Retina (tissue), 1 donor: ENCODE results near the gene GLTP.
"Not testable (repeated sequence)": the region's sequence is repeated elsewhere in the genome, so short reads cannot be mapped to it uniquely, and the experiment has no call there.

Source experiments
- DNase-seq: peaks from one replicate; pipeline ENCODE4 v3.0.0-alpha.2; 2016

The GLTP gene

DNA sequence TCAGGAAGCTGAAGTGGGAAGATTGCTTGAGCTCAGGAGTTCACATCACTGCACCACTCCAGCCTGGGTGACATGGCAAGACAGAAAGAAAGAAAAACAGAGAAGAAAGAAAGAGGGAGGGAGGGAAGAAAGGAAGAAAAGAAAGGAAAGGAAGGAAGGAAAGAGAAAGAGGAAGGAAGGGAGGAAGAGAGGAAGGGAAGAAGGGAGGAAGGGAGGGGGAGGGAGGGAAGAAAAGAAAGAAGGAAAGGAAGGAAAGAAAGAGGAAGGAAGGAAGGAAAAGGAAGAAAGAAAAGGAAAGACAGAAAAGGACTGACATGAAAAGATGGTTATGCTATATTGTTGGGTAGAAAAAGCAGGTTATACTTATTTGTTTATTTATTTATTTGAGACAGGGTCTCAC lies 3.9 kb downstream of the GLTP start:
- no peak for DNase-seq

DNA sequence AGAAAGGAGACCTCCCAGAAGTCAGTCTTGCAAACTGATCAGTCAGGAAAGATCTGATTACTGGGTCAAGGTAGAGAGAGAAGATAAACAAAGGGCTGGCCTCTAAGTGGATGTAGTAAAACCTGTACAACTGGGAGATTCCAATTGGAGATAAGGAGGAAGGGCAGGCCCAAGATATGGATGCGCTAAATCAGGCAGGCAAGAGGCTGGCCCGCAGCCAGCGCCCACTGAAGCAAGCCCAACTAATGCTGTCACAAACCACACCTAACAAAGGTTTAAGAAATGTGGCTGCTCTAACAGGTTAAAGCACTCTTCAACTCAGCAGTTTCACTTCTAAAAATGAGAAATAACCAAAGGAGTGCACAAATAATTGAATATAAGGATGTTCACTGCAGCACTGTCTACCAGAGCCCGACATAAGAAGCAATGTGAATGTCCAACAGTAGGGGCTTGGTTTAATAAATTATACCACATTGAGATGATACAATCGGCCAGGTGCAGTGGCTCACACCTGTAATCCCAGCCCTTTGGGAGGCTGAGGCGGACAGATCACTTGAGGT lies 4.7 kb downstream of the GLTP start:
- no peak for DNase-seq

DNA sequence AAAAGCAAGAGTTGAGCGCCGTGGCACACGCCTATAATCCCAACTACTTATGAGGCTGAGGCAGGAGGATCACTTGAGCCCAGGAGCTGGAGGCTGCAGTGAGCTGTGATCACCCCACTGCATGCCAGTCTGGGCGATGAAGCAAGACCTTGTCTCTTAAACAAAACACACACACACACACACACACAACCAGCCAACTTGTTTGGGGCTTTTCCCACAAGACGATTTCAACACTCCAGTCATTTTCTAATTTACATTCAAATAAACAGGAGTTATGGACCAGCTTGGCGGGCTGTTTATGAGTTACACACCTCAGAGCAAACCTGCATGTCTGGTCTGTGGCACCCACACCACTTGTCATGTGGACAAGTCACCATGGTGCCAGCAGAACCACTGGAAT lies 6.7 kb downstream of the GLTP start:
- no peak for DNase-seq

DNA sequence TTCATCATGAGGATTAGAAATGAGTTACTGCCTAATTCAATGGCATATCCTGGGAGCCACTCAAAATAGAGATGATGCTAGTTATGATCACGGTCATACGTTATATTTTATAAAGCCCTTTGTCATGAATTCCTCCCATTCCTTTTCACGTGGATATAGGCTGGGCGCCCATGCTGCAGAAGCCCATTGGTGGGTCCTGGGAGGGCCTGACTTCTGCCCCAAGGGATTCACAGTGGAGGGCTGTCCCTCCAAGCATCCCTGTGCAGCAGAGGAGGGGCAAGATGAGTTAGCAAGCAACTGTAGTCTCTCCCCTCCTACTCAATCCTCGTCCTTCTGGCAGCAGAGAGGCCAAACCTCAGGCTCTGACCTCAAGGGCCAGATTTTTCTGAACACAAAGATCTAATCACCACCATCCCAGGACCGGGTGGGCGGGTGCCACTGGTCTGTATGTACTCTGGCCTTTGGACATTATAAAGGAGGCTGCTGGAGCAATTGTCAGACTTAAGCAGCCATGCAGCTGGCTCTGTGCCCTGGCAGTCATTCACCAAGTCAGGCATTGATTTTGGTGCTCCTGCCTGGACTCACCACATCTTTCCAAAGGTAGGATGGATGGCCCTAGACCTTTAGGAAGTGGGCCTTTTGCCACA lies 8.6 kb downstream of the GLTP start:
- no peak for DNase-seq

DNA sequence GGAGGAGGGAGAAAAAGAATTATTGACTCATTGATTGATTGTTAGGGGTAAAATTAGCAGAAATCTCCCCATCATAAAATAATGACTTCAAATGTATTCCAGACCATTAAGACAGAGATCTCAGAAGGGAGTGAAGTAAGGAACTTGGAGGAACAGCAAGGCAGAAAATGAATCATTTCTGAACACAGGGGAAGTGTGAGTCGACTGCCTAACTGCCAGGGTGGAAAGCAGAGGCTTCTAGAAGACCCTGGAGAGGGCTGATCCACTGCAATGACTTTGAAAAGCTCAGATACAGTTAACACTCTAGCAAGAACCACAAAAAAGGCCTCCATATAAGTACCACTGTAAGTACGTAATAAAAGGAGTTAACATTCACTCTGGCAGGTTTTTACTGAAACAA lies 9.7 kb downstream of the GLTP start:
- no peak for DNase-seq

DNA sequence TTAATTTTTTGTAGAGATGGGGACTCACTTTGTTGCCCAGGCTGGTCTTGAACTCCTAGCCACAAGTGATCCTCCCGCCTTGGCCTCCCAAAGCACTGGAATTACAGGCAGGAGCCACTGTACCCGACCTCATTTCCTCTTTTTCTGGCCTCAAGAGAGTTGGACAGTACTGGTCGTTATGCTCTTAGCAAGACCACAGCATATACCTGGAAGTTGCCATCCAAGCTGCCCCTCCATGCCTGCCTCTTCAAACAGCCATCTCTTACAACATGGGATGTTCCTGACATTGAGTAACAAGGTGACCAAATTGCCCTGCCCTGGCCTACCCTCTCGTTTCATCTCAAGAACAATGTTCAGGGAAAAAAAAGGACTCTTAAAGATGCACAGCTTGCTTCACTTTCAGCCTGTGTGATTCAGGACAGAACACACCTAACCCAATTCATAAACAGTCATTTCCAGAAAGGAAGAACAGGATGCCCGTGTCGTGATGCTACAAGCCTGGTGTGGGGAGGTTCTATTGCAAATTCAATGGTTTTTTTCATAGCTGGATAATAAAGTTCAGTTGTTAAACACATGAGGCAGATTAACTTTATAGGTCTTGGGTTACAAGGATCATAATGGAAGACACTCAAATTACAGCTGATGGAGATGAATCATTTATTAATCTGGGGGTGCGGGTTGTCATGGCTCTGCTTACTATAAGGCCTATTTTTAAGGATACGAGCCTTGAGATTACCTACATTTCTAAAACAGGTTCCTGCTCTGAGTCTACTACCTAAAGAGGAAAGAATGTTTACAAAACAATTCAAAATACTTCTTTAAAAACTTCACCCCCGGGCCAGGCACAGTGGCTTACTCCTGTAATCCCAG lies 11.9 kb downstream of the GLTP start:
- no peak for DNase-seq

DNA sequence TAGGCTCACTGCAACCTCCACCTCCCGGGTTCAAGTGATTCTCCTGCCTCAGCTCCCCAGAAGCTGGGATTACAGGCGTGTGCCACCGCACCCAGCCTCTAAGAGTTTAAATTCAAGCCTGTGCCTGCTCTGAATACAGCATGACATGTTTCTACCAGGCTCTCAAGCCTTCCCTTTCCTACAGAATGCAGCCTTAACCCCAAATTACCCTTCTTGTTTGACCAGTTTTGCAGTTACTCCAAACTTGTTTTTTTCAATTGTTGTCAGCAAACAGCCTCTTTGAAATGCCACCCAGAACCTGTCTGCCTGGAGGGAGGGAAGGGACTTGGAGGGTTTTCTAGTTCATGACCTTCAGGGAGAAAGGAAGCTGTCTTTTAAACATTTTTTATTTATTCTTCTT lies 15.4 kb downstream of the GLTP start:
- DNase-seq, result no peak

DNA sequence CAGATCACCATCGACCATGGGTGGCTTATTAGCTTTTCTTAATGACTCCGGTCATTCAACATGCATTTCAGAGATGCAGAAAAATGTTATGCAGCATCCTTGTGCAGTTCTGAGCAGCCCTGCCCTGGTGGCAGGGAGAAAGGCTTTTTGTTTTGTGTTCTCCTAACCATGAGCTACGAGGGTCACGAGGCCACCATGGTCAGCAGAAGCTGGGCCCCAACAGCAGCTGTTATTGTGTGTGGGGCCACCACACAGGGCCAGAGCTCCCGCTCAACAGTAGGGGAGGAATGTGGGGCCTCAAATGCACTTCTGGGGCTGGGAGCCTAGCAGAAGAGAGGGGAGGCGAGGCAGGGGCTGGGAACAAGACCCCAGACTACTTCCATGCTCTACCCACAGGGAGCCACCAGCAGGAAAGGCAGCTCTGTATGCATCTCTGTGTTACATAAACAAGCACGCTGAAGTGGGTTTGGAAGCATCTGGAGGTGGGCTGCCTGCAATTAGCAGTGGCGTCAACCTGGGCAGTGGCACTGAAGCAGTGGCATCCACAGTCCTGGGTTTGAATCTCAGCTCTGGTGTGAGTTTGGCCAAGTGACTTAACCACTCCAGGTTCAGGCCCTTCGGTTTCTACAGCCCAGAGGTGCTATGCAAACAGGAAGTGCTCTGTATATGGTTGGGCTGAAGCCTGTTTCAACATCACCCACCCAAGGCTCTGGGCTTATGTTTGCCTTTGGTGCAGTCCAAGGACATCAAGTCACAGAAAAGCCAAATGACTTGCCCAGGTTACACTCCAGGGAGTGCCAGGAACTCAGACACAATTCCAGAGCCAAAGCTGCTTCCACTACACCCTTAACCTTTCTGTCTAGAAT lies 16.3 kb downstream of the GLTP start:
- DNase-seq, result peak; percentile 57

DNA sequence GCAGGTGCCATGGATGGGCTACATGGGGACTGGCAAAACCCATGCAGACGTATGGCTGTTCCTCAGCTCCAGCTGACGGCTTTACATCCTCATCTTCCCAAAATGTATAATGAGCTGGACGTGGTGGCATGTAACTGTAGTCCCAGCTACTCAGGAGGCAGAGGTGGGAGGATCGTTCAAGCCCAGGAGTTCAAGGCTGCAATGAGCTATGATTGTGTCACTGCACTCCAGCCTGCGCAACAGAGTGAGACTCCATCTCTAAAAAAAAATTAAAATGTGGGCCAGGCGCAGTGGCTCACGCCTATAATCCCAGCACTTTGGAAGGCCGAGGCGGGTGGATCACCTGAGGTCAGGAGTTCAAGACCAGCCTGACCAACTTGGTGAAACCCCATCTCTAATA lies 17.9 kb downstream of the GLTP start:
- DNase-seq, result not testable (repeated sequence)

DNA sequence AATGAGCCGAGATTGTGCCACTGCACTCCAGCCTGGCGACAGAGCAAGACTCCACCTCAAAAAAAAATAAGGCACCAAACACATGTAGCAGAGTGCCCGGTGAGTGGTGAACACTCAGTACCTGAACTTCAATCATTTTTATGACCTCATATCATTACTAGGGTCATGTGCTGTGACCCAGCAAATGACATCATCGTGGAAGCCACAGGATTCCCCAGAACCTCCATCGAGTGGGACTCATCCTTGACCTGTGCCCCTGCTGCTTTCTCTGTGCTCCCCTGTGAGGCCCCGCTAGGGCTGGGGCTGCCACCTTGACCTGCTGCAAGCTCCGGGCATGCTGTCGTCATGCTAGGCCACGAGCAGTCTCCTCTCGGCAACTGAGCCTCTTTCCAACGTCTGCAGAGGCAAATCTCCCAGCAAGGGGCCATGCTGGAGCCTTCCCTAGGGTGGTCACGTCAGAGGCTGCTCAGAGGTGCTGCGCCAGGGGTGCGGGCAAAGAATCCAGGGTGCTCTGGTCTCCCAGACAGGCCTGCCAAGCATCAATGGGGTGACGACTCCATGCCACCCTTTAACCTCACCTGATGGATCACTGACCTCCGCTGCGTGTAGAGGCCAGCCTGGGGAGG lies 18.5 kb downstream of the GLTP start:
- no peak for DNase-seq

DNA sequence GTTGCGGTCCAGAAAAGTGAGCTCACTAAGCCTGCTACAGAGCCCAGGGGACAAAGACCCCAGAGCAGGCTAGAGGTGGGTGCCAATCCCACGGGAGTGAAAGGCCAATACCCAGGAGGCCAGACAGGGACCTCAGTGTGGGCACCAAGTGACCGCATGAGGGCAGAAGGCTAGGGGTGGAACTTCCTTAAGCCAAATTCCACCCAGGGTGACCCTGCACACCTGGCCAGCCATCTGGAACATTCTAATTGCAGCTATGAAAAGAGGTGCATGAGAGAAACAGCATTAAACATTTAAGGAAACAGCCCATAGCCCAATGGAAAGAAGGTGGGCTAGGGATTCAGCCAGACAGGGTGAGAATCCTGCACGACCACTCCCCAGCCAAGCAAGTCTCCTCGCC lies 19.4 kb downstream of the GLTP start:
- DNase-seq, result no peak

DNA sequence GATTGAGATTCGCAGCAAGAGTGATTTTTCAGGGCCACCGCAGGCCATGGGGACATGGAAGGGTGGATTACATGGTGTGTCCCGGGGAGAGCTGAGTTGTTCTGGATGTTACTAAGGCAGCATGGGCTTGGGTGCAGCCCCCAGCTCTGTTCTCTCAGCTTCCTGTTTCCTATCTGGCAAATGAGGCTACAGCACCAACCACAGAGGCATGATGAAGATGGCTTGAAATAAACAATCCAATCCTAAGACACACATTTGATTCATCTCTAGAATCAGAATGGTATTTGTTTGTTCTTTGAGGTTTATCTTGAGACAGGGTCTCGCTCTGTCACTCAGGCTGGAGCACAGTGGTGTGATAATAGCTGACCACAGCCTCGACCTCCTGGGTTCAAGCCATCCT lies 21.6 kb downstream of the GLTP start:
- no peak for DNase-seq

DNA sequence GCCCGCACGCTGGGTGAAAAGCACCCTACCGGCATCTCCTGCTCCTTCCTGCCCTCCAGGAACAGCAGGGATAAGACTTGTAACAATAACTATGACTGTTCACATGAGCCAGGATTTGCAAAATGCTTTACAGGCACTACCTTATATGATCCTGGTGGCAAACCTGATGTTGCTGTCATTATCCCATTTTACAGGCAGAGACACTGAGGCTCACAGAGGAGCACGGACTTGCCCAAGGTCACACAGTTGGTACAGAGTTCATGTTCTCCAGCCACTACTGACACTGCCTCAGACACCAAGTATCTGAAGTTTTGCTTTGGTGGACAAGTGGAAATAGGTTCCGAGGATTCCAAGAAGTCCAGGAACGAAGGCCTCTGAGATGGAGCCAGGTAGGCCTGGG lies 22.6 kb downstream of the GLTP start:
- no peak for DNase-seq

DNA sequence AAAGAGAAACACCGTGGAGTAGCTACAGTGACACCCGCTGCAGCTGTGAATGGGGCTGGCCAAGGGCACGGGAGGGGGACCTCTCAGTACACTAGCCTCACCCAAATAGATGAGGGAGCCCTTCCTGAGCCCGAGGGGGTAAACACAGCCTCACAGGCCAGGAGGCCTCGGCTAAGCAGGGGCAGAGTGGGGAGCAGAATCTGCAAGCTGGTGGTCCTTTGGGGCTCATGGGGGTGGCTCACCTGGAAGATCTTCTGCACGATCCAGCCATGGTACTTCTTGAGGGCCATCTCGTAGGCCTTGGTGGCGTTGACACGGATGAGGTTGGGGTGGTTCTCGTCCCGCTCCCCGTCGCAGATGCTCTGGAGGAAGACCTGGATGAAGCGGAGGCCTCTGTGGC lies 25.0 kb downstream of the GLTP start:
- DNase-seq, result no peak

DNA sequence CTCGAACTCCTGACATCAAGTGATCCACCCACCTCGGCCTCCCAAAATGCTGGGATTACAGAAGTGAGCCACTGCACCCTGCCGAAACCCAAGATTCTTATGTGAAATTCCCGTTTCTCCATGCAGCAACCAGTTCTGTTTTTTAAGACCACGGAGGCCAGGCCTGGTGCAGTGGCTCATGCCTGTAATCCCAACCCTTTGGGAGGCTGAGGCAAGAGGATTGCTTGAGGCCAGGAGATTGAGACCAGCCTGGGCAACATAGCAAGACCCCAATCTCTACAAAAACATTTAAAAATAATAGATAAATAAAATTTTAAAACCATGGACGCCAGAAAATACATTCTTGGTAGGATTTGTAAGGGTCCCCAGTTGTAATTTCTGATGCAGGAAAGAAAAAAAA lies 29.8 kb downstream of the GLTP start:
- DNase-seq, result not testable (repeated sequence)

DNA sequence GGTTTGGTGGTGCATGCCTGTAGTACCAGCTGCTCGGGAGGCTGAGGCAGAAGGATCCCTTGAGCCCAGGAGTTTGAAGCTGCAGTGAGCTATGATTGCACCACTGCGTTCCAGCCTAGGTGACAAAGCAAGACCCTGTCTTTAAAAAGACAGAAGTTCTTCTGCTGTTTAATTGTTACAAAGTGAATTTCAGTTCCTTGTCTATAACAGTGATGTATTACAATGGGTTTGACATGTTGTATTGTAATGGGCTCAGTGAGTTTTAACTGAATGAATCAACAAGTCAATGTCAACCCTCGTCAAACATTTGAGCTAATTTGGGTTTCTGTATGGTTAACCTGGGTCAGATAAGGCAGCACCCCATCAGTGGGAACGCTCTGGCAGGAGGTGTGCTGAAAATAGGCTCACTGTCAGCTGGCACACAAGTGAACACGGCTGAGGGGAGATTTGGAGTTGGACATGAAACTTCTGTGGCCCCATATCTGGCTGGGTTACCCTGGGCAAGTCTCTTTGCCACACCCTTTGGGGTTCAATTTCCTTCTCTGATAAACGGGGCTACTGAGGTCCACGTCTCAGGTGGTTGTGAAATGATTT lies 33.1 kb downstream of the GLTP start:
- DNase-seq, result no peak

DNA sequence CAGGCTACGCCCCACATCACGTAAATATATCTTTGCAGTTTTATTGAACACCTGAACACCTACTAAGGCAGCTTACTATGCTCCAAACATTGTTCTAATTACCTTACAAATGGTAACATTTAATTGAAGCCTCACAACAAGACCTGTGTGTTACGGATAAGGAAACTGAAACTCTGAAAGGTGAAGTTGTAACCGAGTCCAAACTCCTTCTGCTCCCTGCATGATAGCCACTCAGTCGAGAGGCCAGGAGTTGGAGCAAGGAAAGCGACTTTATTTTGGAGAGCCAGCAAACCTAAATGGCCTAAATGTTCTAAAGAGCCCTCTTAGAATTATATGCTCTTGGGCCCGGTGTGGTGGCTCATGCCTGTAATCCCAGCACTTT lies 34.5 kb downstream of the GLTP start:
- no peak for DNase-seq

DNA sequence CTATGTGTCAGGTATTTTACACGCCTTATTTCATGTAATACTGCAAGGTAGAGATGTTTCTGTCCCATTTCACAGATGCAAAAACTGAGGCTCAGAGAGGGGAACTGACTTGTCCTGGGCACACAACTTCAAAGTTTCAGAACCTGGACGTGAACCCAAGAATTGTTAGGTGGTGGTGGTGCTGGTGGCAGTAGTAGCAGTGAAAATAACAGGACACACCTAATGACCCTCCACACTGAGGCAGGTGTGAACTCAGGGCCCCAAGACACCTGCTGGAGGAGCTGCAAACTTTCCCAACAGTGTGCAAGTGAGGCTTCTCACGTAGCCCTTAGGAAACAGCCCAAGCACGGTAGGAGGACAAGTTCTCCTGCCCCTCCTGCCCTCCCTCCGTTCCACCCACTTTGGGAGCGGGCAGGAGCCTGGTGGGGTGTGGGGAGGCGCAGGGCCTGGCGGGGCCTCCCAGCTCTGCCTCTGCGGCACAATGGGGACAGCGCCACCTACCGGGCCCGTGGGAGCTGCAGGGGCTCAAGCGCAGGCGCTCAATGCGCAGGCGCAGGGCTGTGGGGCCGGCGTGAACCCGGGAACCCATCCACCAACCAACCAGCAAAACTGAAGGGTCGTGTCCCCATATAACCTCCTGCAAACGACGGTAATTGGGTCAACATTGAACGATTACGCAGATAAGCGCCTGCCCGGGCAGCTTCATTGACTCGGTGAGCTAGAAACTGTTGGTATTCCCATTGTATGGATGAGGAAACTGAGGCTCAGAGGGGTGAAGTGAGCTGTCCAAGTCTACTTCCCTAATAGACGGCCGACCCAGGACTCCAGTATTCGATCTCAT lies 35.1 kb downstream of the GLTP start:
- peak; percentile 94 for DNase-seq

DNA sequence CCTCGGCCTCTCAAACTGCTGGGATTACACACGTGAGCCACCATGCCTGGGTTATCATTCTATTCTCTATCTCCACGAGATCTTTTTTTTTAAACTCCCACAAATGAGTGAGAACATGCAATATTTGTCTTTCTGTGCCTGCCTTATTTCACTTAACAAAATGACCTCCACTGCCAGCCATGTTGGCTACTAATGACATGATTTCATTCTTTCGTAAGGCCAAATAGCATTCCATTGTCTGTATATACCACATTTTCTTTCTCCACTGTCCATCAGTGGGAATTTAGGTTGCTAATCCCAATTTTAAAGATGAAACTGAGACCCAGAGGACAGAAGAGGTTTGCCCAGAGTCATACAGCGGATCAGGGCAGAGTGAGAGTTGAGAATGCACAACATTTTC lies 36.2 kb downstream of the GLTP start:
- no peak for DNase-seq

DNA sequence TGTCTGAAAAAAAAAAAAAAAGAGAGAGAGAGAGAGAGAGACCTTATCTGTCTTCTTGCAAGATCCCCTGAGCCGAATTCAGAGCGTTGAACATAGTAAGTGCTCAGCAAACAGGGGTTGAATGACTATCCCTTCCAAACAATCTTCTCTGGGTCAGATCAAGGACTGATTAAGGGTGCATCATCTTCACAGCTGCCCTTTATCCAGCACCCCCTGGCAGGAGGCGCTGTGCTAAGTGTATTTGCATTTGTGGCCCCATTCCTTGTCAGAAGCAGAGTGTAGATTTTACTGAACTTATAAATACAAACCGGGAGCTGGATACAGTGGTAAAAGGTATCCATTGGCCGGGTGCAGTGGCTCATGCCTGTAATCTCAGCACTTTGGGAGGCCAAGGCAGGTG lies 38.3 kb downstream of the GLTP start:
- DNase-seq, result no peak

DNA sequence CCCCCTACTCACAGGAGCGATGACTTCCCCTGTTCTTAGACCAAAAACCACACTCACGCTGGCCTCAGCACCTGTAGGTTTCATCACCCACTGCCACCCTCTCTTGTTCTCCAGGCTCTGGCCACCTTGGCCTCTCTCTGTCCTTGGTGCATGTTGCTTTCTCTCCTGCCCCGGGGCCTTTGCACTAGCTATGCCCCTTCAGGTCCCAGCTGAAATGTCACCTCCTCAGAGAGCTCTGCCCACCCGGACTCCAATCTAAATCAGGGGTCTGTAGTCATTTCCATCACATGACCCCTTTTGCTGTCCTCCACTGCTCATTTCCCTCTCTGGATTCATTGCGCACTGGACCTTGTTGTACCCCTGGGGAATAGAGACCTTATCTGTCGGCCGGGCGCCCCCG lies 39.0 kb downstream of the GLTP start:
- no peak for DNase-seq
